Suppressor macrophage (primary cell): ENCODE measurements around the gene PLEKHO2.

Source experiments
- DNase-seq, 4 experiments: peaks; one replicate each; pipeline ENCODE4 v3.0.0-alpha.2; 2020 to 2022

Gene PLEKHO2

DNA sequence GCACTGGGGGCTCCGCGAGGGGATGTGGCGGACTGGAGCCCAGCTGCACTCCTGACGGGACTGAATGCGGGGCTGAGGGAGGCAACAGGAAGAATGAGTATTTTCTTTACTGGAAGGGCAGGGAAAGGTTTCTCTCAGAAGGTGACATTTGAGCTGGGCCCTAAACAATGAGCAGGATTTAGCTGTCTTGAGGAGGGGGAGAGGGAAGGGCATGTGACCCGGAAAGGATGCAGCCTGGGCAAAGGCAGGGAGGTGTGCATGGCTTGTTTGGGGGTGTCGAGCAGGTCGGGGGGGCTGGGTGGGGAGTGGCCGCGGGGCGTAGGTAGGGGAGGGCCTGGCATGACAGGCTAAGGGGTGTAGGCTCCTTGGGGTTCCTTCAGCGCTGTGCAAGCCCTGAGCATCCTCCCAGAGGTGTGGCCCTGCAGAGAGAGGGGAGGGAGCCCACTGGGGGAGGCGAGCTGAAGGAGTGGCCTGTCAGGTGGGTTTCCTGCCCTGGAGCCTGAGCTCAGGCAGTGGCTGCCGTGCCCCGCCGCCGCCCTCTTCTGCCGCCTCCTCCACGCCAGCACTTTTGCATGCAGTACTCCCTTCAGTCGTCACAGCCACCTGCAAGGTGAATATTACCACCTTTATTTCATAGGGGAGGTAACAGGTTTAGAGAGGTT, 52.8 kb downstream of the PLEKHO2 start:
- peak in 2 of 4 experiments; percentile 66 to 71 for DNase-seq

DNA sequence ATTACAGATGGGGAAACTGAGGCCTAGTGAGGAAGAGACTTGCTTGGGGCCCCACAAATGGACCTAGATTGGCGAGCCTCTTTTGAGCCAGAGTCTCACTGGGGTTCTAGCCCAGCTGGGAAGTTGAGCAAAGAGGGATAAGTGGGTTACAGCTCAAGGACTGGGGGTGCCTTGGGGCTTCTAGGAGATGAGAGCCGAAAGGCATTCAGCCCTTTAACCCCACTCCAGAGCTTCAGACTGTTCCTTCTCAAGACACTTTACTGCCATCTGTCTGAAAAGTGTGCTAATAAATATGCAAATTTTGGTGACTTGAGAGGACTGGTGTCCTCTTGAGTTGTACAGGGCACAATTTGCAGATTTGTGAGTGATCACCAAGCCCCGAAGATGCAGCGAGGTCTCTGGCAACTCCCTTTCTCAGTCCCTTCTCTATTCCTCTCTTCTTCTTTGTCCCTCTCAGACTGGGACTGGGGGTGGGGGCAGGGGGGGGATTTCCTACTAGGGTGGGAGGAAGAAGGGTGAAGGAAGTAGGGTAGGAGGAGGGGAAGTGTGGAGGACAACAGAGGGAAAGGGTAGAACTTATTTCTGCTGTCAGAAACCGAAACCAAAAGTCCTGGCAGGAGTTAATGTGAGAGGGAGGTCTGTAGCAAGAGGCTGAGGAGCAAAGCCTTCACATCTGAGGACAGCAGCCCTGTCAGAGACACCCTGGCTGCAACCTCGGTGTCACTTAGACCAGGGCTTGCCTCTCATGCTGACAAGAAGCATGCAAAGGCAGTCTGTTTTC, 53.8 kb downstream of the PLEKHO2 start:
- DNase-seq: peak; percentile 69 to 89 (median 84)

- DNase-seq: peak in 1 of 4 experiments; percentile 2
Observed at GRCh38 chr15:64896371-64897069, 54.8 kb downstream of the PLEKHO2 start.

- peak; percentile 86 to 95 (median 92) for DNase-seq
Observed at GRCh38 chr15:64897345-64897985, 55.8 kb downstream of the PLEKHO2 start.

GRCh38 chr15:64898406-64898805, 56.7 kb downstream of the PLEKHO2 start:
- DNase-seq: peak in 2 of 4 experiments; percentile 17 to 21

DNA sequence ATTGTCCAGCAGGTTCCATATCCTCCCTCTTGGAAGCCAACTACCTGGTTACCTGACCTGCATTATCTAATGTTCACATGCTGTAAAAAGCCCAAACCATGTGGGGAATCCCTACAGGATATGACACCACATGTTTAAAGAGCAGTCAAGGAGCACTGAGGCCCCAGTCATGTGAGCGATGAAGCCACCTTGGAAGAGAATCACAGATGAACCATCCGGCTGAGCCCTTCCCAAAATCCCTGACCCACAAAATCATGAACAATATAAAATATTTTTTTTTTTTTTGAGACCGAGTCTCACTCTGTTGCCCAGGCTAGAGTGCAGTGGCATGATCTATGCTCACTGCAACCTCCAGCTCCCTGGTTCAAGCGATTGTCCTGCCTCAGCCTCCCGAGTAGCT, 59.4 kb downstream of the PLEKHO2 start:
- peak in 1 of 4 experiments; percentile 20 for DNase-seq

GRCh38 chr15:64901914-64902313, 60.2 kb downstream of the PLEKHO2 start:
- no peak for DNase-seq

DNA sequence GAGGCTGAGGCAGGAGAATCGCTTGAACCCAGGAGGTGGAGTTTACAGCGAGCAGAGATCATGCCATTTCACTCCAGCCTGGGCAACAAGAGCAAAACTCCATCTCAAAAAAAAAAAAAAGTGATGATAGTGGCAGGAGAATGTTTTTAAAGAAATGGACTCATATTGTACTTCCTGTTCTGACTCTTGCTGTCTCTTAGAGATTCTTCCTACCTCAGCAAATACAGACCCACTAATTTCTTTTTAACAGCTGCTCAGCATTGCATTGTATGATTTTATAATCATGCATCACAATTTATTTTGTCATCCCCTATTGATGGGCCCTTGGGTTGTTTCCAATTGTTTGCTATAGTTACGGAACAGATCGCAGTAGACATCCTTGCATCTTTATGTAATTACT, 61.1 kb downstream of the PLEKHO2 start:
- peak in 2 of 4 experiments; percentile 59 to 61 for DNase-seq

DNA sequence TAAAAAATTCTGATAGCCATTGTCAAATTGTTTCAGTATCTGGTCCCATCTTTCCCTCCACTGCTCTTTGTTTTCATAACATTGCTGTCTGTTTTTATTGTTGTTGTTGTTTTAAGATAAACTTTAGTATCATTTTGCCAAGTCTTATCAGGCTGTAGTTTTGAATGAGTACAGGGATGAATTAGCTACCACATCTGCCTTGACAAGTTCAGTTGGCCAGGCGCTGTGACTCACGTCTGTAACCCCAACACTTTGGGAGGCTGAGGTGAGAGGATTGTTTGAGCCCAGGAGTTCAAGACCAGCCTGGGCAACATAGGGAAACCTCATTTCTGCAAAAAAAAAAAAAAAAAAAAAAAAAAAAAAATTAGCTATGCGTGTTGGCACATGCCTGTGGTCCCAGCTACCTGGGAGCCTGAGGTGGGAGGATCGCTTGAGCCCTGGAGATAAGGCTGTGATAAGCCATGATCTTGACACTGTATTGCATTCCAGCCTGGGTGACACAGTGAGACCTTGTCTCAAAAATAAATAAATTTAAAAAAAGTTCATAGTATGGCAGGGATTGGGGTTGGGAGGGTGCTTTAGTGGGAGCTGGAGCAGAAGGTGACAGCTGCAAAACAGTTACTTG, 61.7 kb downstream of the PLEKHO2 start:
- DNase-seq: no peak

DNA sequence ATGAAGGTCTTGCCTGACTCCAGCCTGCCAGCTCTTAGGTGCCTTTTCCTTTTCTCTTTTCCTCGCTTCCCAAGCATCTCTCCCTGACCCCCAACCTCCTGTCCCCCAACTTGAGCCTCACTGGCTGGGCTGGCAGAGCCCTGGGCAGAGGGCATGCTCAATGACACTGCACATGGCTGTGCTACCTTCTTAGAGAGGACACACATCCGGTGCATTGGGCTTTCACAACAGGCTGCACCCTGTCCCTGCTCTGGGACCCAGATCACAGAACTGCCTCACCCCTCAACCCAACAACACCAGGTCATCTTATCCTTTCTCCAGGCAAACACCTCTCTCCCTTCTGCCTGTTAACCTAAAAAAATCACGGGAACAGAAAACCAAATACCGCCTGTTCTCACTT, 62.5 kb downstream of the PLEKHO2 start:
- DNase-seq: no peak

- peak; percentile 85 to 92 (median 90) for DNase-seq
Observed at GRCh38 chr15:64905119-64905831, 63.6 kb downstream of the PLEKHO2 start.

DNA sequence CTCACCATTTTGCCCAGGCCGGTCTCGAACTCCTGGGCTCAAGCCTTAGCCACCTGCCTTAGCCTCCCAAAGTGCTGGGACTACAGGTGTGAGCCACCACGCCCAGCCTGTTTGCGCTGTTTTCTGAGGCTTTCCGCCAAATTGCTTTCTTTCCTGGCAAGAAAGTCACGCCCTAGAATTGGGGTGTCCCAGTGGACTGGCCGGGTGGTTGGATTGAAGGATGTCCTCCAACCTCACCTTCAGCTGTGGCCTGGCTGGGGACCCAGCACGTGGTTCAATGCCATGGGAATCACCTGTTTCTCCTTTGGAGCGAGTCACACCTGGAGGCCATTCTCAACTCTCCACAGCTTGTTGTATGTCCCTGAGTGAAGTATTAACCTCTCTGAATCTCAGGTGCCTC, 64.2 kb downstream of the PLEKHO2 start:
- DNase-seq: no peak

GRCh38 chr15:64906402-64906801, 64.7 kb downstream of the PLEKHO2 start:
- DNase-seq: no peak

DNA sequence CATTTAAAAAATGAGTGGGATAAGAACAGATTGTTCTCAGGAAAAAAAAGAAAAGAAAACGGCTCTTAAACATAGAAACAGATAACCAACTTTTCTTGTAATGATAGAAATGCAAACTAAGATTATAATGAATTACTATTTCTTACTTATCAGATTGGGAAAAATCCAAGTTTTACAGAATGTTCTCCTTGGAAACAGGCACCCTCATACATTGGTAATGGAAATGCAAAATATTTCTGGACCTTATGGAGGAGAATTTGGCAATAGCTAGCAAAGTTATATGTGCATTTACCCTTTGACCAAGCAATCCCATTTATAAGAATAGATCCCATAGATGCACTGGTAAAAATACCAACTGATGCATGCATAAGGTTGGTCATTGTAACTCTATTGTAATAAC, 66.3 kb downstream of the PLEKHO2 start:
- no peak for DNase-seq

GRCh38 chr15:64909546-64909945, 67.8 kb downstream of the PLEKHO2 start:
- DNase-seq: no peak

DNA sequence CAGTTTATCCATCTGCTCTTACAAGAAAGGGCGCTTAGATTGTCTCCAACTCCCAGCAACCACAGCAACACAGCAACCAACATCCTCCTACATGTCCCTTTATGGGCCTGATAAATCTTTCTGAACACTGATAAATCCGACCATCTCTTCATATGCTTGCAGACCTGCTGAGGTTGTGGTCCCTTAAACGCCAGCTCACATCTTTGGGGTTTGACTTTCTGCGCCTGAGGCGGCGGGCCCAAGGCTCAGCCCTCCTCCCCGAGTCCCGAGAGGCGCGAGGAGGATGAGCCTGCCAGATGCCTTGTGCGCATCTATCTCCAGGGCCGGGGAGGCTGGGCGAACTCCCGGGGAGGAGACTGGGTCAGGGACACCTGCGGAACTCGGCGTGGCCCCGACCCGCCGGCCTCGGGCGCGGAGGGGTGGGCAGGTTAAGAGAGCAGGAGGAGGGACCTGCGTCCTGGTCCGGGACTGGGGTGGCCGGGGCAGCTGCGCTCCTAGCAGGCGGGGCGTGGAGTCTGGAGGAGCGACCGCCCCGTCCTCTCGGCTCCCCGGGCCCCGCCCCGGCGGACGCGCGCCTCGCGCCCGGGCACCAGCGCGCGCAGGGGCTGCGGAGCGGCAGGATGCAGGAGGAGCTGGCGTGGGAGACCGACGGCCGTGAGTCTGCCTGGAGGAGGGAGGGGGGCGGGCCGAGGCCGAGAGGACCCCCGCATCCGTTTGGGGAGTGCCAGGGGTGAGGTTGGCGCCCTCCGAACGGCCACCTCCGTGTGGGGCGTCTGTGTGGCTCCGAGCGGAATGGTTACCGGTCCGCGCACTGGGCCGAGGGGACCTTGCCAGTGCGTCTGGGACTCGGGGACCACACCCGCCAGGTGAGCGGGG, 69.8 kb downstream of the PLEKHO2 start, which contains the start of gene ANKDD1A:
Gene ANKDD1A (plus strand): TSS at position 592 of the 876 bp plus-strand sequence. CDS start 29 bp downstream, at position 621.
- DNase-seq: peak; percentile 53 to 78 (median 63)

GRCh38 chr15:64912379-64913325, 70.9 kb downstream of the PLEKHO2 start:
- DNase-seq: no peak

DNA sequence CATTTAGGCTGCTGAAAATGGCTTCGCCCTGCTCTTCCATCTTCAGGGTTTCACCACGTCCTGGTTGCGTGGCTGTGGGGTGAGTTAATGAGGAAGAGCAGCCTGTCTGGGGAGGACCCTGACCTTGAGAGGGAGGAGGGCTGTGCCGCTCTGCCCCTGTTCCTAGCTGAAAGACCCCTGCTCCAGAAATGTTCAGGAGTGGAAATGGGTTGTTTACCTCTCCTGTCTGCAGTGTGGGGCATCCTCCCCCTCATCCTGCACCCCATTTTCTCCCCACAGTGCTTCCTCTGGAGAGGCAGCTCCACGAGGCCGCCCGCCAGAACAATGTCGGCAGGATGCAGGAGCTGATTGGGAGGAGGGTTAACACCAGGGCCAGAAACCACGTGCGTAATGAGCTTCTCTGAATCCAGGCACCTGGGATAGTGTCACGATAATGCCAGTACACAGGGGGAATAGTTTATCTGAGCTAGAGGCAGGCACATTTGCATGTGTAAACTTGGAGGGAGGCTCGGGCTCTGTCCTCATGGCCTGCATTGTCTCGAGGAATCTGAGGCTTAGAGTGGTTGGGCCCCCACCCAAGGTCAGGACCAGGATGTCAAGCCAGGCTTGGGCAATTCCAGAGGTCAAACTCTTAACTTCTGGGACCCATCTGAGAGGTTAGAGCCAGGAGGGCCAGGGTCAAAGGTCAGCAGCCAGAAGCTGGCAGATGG, 74.0 kb downstream of the PLEKHO2 start:
- DNase-seq: no peak

DNA sequence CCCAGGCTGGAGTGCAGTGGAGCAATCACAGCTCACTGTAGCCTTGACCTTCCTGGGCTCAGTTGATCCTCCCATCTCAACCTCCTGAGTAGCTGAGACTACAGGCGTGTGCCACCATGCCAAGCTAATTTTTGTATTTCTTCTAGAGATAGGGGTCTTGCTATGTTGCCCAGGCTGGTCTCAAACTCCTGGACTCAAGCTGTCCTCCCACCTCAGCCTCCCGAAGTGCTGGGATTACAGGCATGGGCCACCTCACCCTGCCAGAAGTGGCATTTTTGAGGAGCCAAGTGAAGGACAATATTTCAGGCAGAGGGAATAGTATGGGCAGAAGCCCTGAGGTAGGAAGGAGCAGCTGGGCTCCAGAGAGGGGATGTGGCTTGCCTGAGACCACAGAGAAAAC, 74.7 kb downstream of the PLEKHO2 start:
- no peak for DNase-seq
